SK-N-SH treated with all-trans-retinoic acid at 6 μM for 48 hours (cell line): Measurements from ENCODE around the gene ACTN4.

Experiments used
- ATAC-seq: fragments of 200-7000 bp; cut with Tn5 transposase; 3 replicates; pipeline ENCODE4 v1.9.1; 2020; ENCODE audit warnings: mild to moderate bottlenecking, moderate library complexity
- ARNTL ChIP-seq: fragments of 450-650 bp; formaldehyde crosslinking; IDR thresholded peaks from 2 replicates; pipeline ENCODE4 v1.5.0; 2020; ENCODE audit warnings: low read depth, mild to moderate bottlenecking, moderate library complexity, borderline replicate concordance
- BACH2 ChIP-seq: fragments of 250-450 bp; sonication (Bioruptor Pico); IDR thresholded peaks from 2 replicates; pipeline ENCODE4 v1.9.0; 2021; ENCODE audit warnings: mild to moderate bottlenecking, borderline replicate concordance
- CSDC2 ChIP-seq: fragments of 250-450 bp; sonication (Bioruptor Pico); IDR thresholded peaks from 2 replicates; pipeline ENCODE4 v1.5.0; 2020; ENCODE audit warnings: mild to moderate bottlenecking, moderate library complexity
- ISL1 ChIP-seq: fragments of 250-450 bp; sonication (Bioruptor Pico); IDR thresholded peaks from 2 replicates; pipeline ENCODE4 v2.1.2; 2022; ENCODE audit warnings: mild to moderate bottlenecking, moderate library complexity
- OSR1 ChIP-seq: fragments of 250-450 bp; sonication (Bioruptor Pico); IDR thresholded peaks from 2 replicates; pipeline ENCODE4 v1.8.0; 2022; ENCODE audit warnings: moderate library complexity, mild to moderate bottlenecking, inconsistent platforms
- PPARA ChIP-seq: fragments of 250-450 bp; sonication (Bioruptor Pico); IDR thresholded peaks from 2 replicates; pipeline ENCODE4 v1.5.0; 2020; ENCODE audit warnings: mild to moderate bottlenecking, borderline replicate concordance
- RARB ChIP-seq: fragments of 250-450 bp; sonication (Bioruptor Pico); IDR thresholded peaks from 2 replicates; pipeline ENCODE4 v1.8.0; 2021; ENCODE audit warnings: mild to moderate bottlenecking, moderate library complexity
- SNAI2 ChIP-seq: fragments of 250-450 bp; sonication (Bioruptor Pico); IDR thresholded peaks from 2 replicates; pipeline ENCODE4 v1.5.0; 2020; ENCODE audit warnings: mild to moderate bottlenecking, moderate library complexity
- TCF4 ChIP-seq: fragments of 250-450 bp; sonication (Bioruptor Pico); IDR thresholded peaks from 2 replicates; pipeline ENCODE4 v1.8.0; 2021; ENCODE audit warnings: mild to moderate bottlenecking, moderate library complexity, borderline replicate concordance
- TOX ChIP-seq: fragments of 250-450 bp; sonication (Bioruptor Pico); IDR thresholded peaks from 2 replicates; pipeline ENCODE4 v1.8.0; 2021; ENCODE audit warnings: mild to moderate bottlenecking, moderate library complexity, borderline replicate concordance
- ZC3H10 ChIP-seq: fragments of 250-450 bp; sonication (Bioruptor Pico); IDR thresholded peaks from 2 replicates; pipeline ENCODE4 v1.5.1; 2021; ENCODE audit warnings: mild to moderate bottlenecking, moderate library complexity
- ZFP3 ChIP-seq: fragments of 250-450 bp; sonication (Bioruptor Pico); IDR thresholded peaks from 2 replicates; pipeline ENCODE4 v1.5.0; 2020; ENCODE audit warnings: mild to moderate bottlenecking, moderate library complexity
- ZFP30 ChIP-seq: fragments of 450-650 bp; formaldehyde crosslinking; IDR thresholded peaks from 2 replicates; pipeline ENCODE4 v1.5.0; 2022; ENCODE audit warnings: mild to moderate bottlenecking, moderate library complexity
- ZNF565 ChIP-seq: fragments of 450-650 bp; formaldehyde crosslinking; conservative IDR thresholded peaks from 2 replicates; pipeline ENCODE4 v1.5.0; 2020; ENCODE audit warnings: low read depth, mild to moderate bottlenecking, moderate library complexity
- ZNF70 ChIP-seq: fragments of 450-650 bp; formaldehyde crosslinking; IDR thresholded peaks from 2 replicates; pipeline ENCODE4 v1.5.0; 2020; ENCODE audit warnings: mild to moderate bottlenecking, moderate library complexity
- ZNF8 ChIP-seq: fragments of 450-650 bp; formaldehyde crosslinking; IDR thresholded peaks from 2 replicates; pipeline ENCODE4 v1.5.0; 2020; ENCODE audit warnings: mild to moderate bottlenecking, moderate library complexity
- TF ChIP-seq, protein P1 (sequence below): fragments of 250-450 bp; sonication (Bioruptor Pico); IDR thresholded peaks from 2 replicates; pipeline ENCODE4 v1.5.1; 2020; ENCODE audit warnings: low read depth, mild to moderate bottlenecking, moderate library complexity
- TF ChIP-seq, protein P2 (sequence below): fragments of 250-450 bp; sonication (Bioruptor Pico); IDR thresholded peaks from 2 replicates; pipeline ENCODE4 v1.8.0; 2020; ENCODE audit warnings: mild to moderate bottlenecking, moderate library complexity, borderline replicate concordance
- TF ChIP-seq, protein P3 (sequence below): fragments of 250-450 bp; sonication (Bioruptor Pico); IDR thresholded peaks from 2 replicates; pipeline ENCODE4 v1.5.1; 2021; ENCODE audit warnings: mild to moderate bottlenecking, moderate library complexity
- TF ChIP-seq, protein P4 (sequence below): fragments of 250-450 bp; sonication (Bioruptor Pico); IDR thresholded peaks from 2 replicates; pipeline ENCODE4 v1.8.0; 2021; ENCODE audit warnings: low read depth, mild to moderate bottlenecking, moderate library complexity, borderline replicate concordance

Gene ACTN4

DNA sequence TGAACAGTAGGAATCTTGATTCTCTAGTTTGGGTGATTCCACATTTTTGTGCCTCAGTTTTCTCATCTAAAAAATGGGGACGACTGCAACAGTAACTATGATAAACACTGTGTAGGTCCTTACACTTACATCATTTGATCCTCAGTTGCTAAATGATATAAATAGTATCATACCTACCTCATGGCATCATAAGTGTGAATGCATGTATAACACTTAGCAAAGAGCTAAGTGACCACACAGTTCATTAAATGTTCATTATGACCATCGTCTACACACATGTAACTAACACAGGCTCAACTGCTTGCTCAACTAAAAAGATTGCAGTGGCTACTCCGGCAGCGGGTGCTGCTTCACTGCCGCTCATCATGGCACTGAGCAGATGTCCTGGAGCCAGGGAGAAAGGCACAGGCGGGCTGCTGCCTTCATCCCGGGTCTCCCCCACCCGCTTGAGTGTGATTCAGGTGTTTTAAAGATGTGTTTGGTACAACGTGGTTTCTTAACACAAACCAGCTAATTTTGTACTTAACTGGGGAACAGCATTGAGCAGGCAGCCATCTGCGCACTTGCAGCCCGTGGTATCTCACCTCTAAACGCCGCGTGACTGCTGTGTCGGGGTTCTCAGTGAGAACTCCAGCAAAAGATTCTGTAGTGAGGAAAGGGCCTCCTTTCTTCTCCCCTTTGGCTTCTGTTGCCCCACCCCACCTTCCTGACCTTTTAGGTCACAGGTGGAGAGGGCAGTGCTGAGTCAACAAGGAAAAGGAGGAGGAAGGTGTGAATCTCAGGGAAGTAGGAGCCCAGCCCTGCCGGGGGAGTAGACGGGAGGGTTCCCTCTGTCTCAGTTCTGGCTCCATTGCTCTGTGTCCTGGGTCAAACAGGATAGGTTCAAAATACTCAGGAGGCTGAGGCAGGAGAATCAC, 11.7 kb upstream of the ACTN4 start (continued):
- TF ChIP-seq RARB (CRISPR knock-in tag) (no peak), CSDC2 (CRISPR knock-in tag) (no peak), ZNF8 (CRISPR knock-in tag) (no peak), ZC3H10 (CRISPR knock-in tag) (no peak), SNAI2 (CRISPR knock-in tag) (no peak)
- TF ChIP-seq, protein P1, sequence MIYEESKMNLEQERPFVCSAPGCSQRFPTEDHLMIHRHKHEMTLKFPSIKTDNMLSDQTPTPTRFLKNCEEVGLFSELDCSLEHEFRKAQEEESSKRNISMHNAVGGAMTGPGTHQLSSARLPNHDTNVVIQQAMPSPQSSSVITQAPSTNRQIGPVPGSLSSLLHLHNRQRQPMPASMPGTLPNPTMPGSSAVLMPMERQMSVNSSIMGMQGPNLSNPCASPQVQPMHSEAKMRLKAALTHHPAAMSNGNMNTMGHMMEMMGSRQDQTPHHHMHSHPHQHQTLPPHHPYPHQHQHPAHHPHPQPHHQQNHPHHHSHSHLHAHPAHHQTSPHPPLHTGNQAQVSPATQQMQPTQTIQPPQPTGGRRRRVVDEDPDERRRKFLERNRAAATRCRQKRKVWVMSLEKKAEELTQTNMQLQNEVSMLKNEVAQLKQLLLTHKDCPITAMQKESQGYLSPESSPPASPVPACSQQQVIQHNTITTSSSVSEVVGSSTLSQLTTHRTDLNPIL (CRISPR knock-in tag): no peak

DNA sequence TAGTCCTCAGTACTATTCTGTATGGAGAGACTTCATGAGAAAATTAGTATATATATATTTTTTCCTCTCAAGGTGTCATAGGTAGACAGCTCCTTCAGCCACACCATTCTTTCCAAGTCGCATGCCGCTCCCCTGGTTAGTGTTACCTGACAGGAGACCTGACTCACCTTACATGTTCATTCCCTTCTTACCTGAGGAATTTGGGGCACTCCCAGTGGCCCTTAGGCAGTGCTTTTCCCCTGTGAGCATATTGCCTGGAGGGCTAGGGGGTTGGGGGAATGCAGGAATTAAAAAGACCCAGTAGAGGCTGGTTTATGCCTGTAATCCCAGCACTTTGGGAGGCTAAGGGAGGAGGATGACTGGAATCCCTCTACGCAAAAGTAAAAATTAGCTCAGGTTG, 9.0 kb upstream of the ACTN4 start:
- TF ChIP-seq TCF4 (CRISPR knock-in tag): no peak
- TF ChIP-seq, protein P2, sequence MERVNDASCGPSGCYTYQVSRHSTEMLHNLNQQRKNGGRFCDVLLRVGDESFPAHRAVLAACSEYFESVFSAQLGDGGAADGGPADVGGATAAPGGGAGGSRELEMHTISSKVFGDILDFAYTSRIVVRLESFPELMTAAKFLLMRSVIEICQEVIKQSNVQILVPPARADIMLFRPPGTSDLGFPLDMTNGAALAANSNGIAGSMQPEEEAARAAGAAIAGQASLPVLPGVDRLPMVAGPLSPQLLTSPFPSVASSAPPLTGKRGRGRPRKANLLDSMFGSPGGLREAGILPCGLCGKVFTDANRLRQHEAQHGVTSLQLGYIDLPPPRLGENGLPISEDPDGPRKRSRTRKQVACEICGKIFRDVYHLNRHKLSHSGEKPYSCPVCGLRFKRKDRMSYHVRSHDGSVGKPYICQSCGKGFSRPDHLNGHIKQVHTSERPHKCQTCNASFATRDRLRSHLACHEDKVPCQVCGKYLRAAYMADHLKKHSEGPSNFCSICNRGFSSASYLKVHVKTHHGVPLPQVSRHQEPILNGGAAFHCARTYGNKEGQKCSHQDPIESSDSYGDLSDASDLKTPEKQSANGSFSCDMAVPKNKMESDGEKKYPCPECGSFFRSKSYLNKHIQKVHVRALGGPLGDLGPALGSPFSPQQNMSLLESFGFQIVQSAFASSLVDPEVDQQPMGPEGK: no peak
- TF ChIP-seq, all 23 proteins: peak for 0
- ATAC-seq: no peak

DNA sequence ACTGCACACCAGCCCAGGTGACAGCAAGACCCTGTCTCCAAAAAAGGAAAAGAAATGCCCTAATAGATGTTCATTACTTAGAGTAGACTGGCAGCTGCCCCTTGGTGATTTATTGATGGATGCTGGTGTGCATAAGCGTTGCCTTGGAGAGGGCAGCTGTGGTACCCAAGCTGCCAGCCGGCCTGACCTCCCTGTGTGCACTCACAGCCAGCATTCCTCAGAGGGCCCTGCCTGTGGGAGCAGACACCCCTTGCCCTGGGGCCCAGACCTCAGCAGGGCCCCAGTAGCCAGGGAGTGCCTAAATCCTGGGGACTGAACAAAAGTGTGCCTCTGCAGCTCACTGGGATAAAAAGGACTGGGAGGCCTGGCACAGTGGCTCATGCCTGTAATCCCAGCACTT, 7.8 kb upstream of the ACTN4 start:
- no peak for TF ChIP-seq ISL1 (CRISPR knock-in tag)
- no peak; the same call in 2 of the 3 replicates for ATAC-seq

DNA sequence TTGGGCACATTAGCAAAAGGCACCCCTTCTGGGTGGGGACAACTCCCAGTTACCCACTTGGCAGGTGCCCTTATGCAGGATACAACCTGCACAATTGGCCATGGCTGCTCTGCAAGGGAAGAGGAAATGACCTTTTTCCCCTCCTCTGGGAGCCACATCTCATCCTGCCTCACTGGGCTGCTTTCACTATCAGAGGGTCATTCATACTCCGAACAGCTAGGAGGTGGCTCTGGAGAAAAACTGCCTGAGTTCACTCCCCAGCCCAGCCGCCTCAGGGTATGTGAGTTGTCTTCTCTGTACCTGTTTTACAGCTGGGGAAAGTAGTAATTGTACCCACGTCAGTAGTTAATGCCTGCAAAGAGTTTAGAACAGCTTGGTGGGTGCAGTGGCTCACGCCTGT, 7.1 kb upstream of the ACTN4 start:
- ATAC-seq: no peak
- no peak for TF ChIP-seq PPARA

DNA sequence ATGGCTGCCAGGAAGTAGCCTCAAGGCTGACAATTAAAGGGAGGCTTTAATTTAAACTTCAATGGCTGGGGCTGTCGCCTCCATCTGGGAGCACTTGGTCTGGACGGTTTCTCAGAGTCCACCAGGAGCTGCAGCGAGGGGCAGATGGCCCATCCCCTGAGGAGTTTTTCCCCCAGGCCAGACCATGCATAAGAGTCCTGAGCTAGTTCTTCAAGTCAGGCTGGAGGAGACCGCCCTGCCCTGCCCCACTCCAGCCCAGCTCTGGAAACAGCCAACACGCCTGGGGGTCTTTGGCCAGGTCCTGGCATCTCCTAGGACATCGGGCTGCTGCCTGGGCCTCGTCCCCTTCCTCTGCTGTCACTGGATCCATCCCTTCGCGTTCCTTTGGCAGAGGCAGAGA, 5.3 kb upstream of the ACTN4 start:
- no peak for TF ChIP-seq ISL1 (CRISPR knock-in tag)
- no peak for TF ChIP-seq ZFP30 (CRISPR knock-in tag)
- no peak for TF ChIP-seq TOX (CRISPR knock-in tag)
- TF ChIP-seq ARNTL (CRISPR knock-in tag): no peak
- no peak for TF ChIP-seq TCF4 (CRISPR knock-in tag)
- no peak for TF ChIP-seq ZFP3 (CRISPR knock-in tag)
- no peak for TF ChIP-seq BACH2 (CRISPR knock-in tag)
- no peak for TF ChIP-seq ZNF8 (CRISPR knock-in tag)
- TF ChIP-seq, protein P1 (CRISPR knock-in tag): no peak
- TF ChIP-seq RARB (CRISPR knock-in tag): no peak
- no peak for TF ChIP-seq ZC3H10 (CRISPR knock-in tag)
- no peak for TF ChIP-seq CSDC2 (CRISPR knock-in tag)
- TF ChIP-seq, protein P2: no peak
- TF ChIP-seq ZNF565 (CRISPR knock-in tag): no peak
- no peak for TF ChIP-seq ZNF70 (CRISPR knock-in tag)
- TF ChIP-seq, protein P3, sequence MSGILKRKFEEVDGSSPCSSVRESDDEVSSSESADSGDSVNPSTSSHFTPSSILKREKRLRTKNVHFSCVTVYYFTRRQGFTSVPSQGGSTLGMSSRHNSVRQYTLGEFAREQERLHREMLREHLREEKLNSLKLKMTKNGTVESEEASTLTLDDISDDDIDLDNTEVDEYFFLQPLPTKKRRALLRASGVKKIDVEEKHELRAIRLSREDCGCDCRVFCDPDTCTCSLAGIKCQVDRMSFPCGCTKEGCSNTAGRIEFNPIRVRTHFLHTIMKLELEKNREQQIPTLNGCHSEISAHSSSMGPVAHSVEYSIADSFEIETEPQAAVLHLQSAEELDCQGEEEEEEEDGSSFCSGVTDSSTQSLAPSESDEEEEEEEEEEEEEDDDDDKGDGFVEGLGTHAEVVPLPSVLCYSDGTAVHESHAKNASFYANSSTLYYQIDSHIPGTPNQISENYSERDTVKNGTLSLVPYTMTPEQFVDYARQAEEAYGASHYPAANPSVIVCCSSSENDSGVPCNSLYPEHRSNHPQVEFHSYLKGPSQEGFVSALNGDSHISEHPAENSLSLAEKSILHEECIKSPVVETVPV (CRISPR knock-in tag): no peak
- TF ChIP-seq OSR1: no peak
- no peak for TF ChIP-seq PPARA
- no peak for TF ChIP-seq SNAI2 (CRISPR knock-in tag)
- TF ChIP-seq, protein P4, sequence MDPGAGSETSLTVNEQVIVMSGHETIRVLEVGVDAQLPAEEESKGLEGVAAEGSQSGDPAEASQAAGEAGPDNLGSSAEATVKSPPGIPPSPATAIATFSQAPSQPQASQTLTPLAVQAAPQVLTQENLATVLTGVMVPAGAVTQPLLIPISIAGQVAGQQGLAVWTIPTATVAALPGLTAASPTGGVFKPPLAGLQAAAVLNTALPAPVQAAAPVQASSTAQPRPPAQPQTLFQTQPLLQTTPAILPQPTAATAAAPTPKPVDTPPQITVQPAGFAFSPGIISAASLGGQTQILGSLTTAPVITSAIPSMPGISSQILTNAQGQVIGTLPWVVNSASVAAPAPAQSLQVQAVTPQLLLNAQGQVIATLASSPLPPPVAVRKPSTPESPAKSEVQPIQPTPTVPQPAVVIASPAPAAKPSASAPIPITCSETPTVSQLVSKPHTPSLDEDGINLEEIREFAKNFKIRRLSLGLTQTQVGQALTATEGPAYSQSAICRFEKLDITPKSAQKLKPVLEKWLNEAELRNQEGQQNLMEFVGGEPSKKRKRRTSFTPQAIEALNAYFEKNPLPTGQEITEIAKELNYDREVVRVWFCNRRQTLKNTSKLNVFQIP (CRISPR knock-in tag): no peak

More for the DNA sequence above, 5.3 kb upstream of the ACTN4 start:
- no peak for ATAC-seq
